GM19455 (cell line): ENCODE data around the gene SCYL1.

Experiments used
- ATAC-seq: cut with Tn5 transposase; IDR thresholded peaks from one replicate; pipeline ENCODE4 v1.9.1; 2021; ENCODE audit not compliant: unreplicated experiment

SCYL1 gene

GRCh38 chr11:65532388-65533064, 7.6 kb downstream of the SCYL1 start:
- no peak for ATAC-seq

- ATAC-seq: no peak
These were observed 10.2 kb downstream of the SCYL1 start for GRCh38 chr11:65535102-65535501.

- no peak for ATAC-seq
These were observed 11.8 kb downstream of the SCYL1 start for GRCh38 chr11:65536412-65537295.

GRCh38 chr11:65537296-65537597, 12.4 kb downstream of the SCYL1 start:
- no peak for ATAC-seq

GRCh38 chr11:65537620-65538231, 12.8 kb downstream of the SCYL1 start:
- no peak for ATAC-seq

GRCh38 chr11:65538232-65538914, 13.5 kb downstream of the SCYL1 start:
- no peak for ATAC-seq

GRCh38 chr11:65538915-65539743, 14.2 kb downstream of the SCYL1 start:
- no peak for ATAC-seq

GRCh38 chr11:65539744-65540289, 14.9 kb downstream of the SCYL1 start:
- ATAC-seq: peak; percentile 54

- ATAC-seq: peak; percentile 65
These were observed 15.6 kb downstream of the SCYL1 start for GRCh38 chr11:65540290-65541092.

- ATAC-seq: no peak
These were observed 16.5 kb downstream of the SCYL1 start for GRCh38 chr11:65541093-65541982.

GRCh38 chr11:65542738-65543390, 18.0 kb downstream of the SCYL1 start:
- ATAC-seq: no peak

GRCh38 chr11:65545853-65546216, 21.0 kb downstream of the SCYL1 start:
- no peak for ATAC-seq

- peak; percentile 61 for ATAC-seq
These were observed 21.5 kb downstream of the SCYL1 start for GRCh38 chr11:65546217-65546958.

- ATAC-seq: no peak
These were observed 22.7 kb downstream of the SCYL1 start for GRCh38 chr11:65547446-65548125.

GRCh38 chr11:65548395-65548794, 23.5 kb downstream of the SCYL1 start:
- ATAC-seq: no peak

GRCh38 chr11:65549096-65549495, 24.2 kb downstream of the SCYL1 start:
- ATAC-seq: no peak
